ENCODE measurements around the gene CRELD1.
A peak's percentile ranks its signal among the peaks of the same experiment; 100 is the strongest.

Gene CRELD1

GRCh38 chr3:9955611-9956352, 22.1 kb downstream of the CRELD1 start:
- DNase-seq (ENCODE audit: low read depth) = no peak

DNA sequence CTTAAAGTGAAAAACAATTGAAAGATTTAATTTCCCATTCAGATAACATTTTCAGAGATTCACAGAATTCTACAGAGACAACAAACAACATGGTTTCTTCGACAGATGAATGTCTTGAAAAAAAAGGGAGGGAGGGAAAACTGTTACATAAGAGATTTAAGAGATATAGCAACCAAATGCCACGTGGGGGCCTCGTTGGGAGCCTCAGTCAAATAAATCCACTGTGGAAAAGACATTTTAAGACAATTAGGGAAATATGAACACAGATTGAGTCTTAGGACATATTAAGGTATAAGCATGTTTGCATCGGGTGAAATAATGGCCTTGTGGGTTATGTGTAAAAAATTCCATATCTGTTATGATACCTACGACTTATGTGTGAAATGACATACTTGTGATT, 23.6 kb downstream of the CRELD1 start:
- DNase-seq (ENCODE audit: low read depth) = no peak

GRCh38 chr3:9965200-9965875, 31.7 kb downstream of the CRELD1 start:
- no peak for DNase-seq (ENCODE audit: low read depth)

- no peak for DNase-seq (ENCODE audit: low read depth)
Observed at GRCh38 chr3:9966841-9967240, 33.2 kb downstream of the CRELD1 start.

GRCh38 chr3:9969632-9970019, 36.0 kb downstream of the CRELD1 start:
- no peak for DNase-seq (ENCODE audit: low read depth)

DNA sequence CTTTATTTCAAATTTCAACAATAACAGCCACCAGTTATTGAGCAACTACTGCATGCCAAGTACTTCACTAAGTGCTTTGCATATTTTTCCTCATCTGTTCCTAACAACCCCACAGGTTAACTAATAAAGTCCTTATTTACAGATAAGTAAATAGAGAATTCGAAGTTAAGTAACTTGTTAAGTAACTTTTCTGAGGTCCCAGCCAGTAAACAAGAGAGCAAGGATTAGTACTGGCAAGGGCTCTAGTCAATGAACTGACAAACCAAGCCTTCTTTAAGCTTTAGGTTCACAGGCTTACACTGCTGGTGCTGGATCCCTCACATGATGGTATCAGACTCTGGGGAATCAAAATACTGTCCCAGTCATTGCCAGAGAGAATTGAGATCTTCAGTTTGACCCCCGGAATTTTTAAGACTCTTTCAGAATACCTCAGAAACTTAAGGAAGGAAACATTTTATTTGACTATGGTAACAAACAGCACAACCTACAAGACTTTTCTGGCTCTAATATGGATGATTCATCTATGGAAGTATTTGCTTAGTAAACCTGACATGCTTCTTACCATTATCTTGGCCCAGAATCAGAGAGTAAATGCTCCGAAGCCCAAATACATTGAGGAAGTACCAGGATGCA, 36.5 kb downstream of the CRELD1 start:
- no peak for DNase-seq (ENCODE audit: low read depth)

DNA sequence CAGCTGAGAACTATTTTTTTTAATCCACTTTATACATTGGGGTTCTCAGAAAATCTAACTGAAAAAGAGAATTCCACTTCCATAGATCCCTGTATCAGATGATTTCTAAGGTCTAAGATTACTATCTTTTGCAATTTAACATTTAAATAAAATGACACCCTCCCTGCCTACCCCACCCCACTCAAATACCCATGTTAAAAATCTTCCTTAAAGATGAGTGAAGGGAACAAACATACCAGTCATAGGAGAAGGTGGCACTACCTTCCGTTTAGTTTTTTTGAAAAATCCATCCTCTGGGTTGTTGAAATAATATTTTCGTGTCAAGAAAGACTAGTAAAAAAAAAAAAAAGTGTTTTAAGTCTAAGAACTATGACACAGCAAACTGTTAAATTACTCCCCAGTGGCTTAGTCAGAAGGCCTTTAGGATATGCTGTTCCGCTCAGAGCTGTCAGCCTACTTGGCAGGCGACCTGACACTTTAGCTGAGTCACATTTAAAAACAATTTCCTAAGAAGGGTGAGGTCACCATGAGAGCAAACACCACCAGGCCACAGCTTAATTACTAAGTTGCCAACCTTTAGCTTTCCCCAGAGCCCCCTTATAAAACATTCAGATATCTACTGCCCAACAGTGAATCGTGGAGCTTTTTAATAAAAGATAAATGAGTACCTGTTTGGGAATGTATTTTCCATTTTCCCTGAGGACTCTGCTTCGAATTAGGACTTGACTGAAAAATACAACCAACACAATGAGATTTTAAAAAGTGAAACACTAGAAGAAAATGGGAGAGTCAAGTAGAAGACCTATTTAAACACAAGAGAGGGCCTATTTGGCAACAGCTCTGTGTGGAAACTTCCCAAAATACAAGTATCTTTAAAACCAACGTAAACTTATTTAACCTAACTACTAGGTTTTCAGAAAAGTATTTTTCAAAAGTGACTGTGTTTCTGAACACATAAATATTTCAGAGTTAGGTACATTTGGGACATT, 43.4 kb downstream of the CRELD1 start:
- peak; percentile 95 for DNase-seq (ENCODE audit: low read depth)

- no peak for DNase-seq (ENCODE audit: low read depth)
Observed at GRCh38 chr3:9978710-9979305, 45.2 kb downstream of the CRELD1 start.

- no peak for DNase-seq (ENCODE audit: low read depth)
Observed at GRCh38 chr3:9980251-9980650, 46.6 kb downstream of the CRELD1 start.

- no peak for DNase-seq (ENCODE audit: low read depth)
Observed at GRCh38 chr3:9986230-9986725, 52.6 kb downstream of the CRELD1 start.

DNA sequence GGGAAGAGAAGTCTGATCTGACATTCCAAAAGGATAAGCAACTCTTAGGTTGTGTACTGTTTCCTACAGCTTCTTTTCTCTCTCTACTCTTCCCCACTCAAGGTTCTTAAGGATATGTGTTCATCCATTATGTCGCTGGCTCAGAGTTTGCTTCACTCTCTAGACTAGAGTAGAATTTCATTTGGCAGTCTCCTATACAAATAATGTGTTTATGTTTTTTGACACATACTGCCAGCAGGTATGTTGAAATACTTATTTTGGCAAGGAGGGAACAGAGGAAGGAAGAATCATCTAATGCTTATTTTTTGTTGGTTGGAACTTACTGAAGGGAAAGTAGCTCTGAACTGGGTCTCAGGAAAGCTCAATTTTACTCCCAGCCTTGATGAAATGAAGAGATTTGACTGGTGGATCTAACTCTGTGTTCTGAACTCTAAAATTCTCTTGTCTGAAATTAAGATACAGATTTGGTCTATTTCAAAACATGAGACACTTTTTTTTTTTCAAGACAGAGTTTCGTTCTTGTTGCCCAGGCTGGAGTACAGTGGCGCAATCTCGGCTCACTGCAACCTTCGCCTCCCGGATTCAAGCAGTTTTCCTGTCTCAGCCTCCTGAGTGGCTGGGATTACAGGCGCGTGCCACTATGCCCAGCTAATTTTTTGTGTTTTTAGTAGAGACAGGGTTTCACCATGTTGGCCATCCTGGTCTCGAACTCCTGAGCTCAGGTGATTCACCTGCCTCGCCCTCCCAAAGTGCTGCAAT, 60.6 kb downstream of the CRELD1 start:
- no peak for DNase-seq (ENCODE audit: low read depth)
